CD14-positive monocyte (primary cell): ENCODE measurements around the gene RBKS. TPM values are rescaled to one million over a fixed set of nuclear protein-coding genes. Genes with fewer than 3 reads are reported as not detected.

Experiments
- DNase-seq, 3 donors: peaks; one replicate each; pipeline ENCODE4 v3.0.0-alpha.2; 2011 to 2022
- H2AFZ ChIP-seq: 2 replicates; pipeline ENCODE4 v1.6.0; 2012; ENCODE audit warnings: mild to moderate bottlenecking, low read depth, low read length, inconsistent platforms; ENCODE audit not compliant: insufficient read depth, poor library complexity, severe bottlenecking
- H3K27ac ChIP-seq, 2 donors: 1 replicate in 1 of 2; 2 replicates in 1 of 2; pipeline ENCODE4 v1.5.1; 2012 to 2013; ENCODE audit warnings: low read length in 2 of 2, control low read depth in 1 of 2, inconsistent platforms in 1 of 2, low read depth in 1 of 2, mild to moderate bottlenecking in 1 of 2
- H3K27me3 ChIP-seq, 2 donors: one replicate each; pipeline versions ENCODE4 v1.6.0 to v1.6.1; 2011 to 2013; ENCODE audit warnings: low read length in 2 of 2; ENCODE audit not compliant: control insufficient read depth in 2 of 2, insufficient read depth in 2 of 2
- H3K36me3 ChIP-seq, 2 donors: replicated peaks in 1 of 2; 1 replicate in 1 of 2; 2 replicates in 1 of 2; pipeline versions ENCODE4 v1.5.1 to v1.6.1; 2012 to 2013; ENCODE audit warnings: low read length in 2 of 2, control low read depth in 1 of 2, inconsistent platforms in 1 of 2, mild to moderate bottlenecking in 1 of 2; ENCODE audit not compliant: insufficient read depth in 2 of 2, control insufficient read depth in 1 of 2
- H3K4me1 ChIP-seq, 2 donors: 1 replicate in 1 of 2; 2 replicates in 1 of 2; pipeline versions ENCODE4 v1.5.1 to v1.6.1; 2012 to 2013; ENCODE audit warnings: low read length in 2 of 2, control low read depth in 1 of 2, inconsistent platforms in 1 of 2, mild to moderate bottlenecking in 1 of 2, moderate library complexity in 1 of 2; ENCODE audit not compliant: insufficient read depth in 2 of 2, control insufficient read depth in 1 of 2
- H3K4me2 ChIP-seq: replicated peaks from 2 replicates; pipeline ENCODE3; 2012; ENCODE audit warnings: low read length, moderate library complexity, mild to moderate bottlenecking; ENCODE audit not compliant: poor library complexity, severe bottlenecking; ENCODE audit errors: extremely low read depth
- H3K4me3 ChIP-seq, 3 experiments: fragments of 200-600 bp in 1 of 3; sonication (generic) in 1 of 3; replicated peaks in 1 of 3; 1 replicate in 2 of 3; 2 replicates in 1 of 3; pipeline ENCODE4 v1.5.1; 2011 to 2013; ENCODE audit warnings: low read length in 3 of 3, mild to moderate bottlenecking in 3 of 3, control low read depth in 2 of 3, low read depth in 2 of 3, inconsistent platforms in 1 of 3, moderate library complexity in 1 of 3
- H3K79me2 ChIP-seq: 2 replicates; pipeline ENCODE4 v1.6.0; 2012; ENCODE audit warnings: mild to moderate bottlenecking, control low read depth, inconsistent platforms, low read length, moderate library complexity; ENCODE audit not compliant: insufficient read depth
- H3K9ac ChIP-seq: 2 replicates; pipeline ENCODE4 v1.6.0; 2017; ENCODE audit warnings: low read length, mild to moderate bottlenecking; ENCODE audit not compliant: insufficient read depth, poor library complexity, severe bottlenecking
- H3K9me3 ChIP-seq, 2 donors: replicated peaks in 1 of 2; 1 replicate in 1 of 2; 2 replicates in 1 of 2; pipeline versions ENCODE4 v1.5.1 to v1.6.1; 2012 to 2013; ENCODE audit warnings: low read length in 2 of 2, control low read depth in 1 of 2; ENCODE audit not compliant: control insufficient read depth in 1 of 2, insufficient read depth in 1 of 2
- H4K20me1 ChIP-seq: 2 replicates; pipeline ENCODE4 v1.6.0; 2012; ENCODE audit warnings: mild to moderate bottlenecking, low read length, control low read depth, moderate library complexity; ENCODE audit not compliant: insufficient read depth
- H3K27ac Mint-ChIP-seq, 7 donors: one replicate each; pipeline ENCODE4 v1.8.0; 2020; ENCODE audit warnings: mild to moderate bottlenecking in 7 of 7, mixed read lengths in 7 of 7, moderate library complexity in 6 of 7, inconsistent platforms in 2 of 7
- H3K27me3 Mint-ChIP-seq, 3 donors: one replicate each; pipeline ENCODE4 v1.8.0; 2021 to 2022; ENCODE audit warnings: low read depth in 3 of 3, mild to moderate bottlenecking in 3 of 3, mixed read lengths in 3 of 3, moderate library complexity in 3 of 3, inconsistent platforms in 1 of 3
- H3K36me3 Mint-ChIP-seq, 2 donors: one replicate each; pipeline ENCODE4 v1.8.0; 2020; ENCODE audit warnings: mixed read lengths in 2 of 2, inconsistent platforms in 1 of 2, mild to moderate bottlenecking in 1 of 2
- H3K4me1 Mint-ChIP-seq: one replicate; pipeline ENCODE4 v1.8.0; 2020; ENCODE audit warnings: mild to moderate bottlenecking, mixed read lengths
- H3K4me3 Mint-ChIP-seq, 2 donors: one replicate each; pipeline ENCODE4 v1.8.0; 2020; ENCODE audit warnings: mild to moderate bottlenecking in 2 of 2, mixed read lengths in 2 of 2, moderate library complexity in 1 of 2
- H3K9me3 Mint-ChIP-seq, 7 donors: one replicate each; pipeline ENCODE4 v1.8.0; 2020 to 2022; ENCODE audit warnings: mixed read lengths in 7 of 7, mild to moderate bottlenecking in 6 of 7, moderate library complexity in 6 of 7, inconsistent platforms in 2 of 7
- WGBS: methylation state at CpG from one replicate; pipeline ENCODE4 v1.1.5; 2013; ENCODE audit warnings: missing lambda C conversion rate; ENCODE audit not compliant: insufficient coverage; 5-methylcytosine and 5-hydroxymethylcytosine counted together
- intact Hi-C, 2 donors: fragments of 100-400 bp; cut with micrococcal nuclease; formaldehyde crosslinking; loops; one replicate each; pipeline versions ENCODE4 v1.15.0 to v1.15.1; 2023
- polyA plus RNA-seq, 3 donors: library from polyadenylated mRNA; depleted of rRNA in 1 of 3; unstranded in 2 of 3; stranded (reverse) in 1 of 3; fragments of 300-500 nt in 2 of 3; fragments of >200 nt in 1 of 3; fragmentation: Illumina TruSeq in 2 of 3; gene quantifications; 1 replicate in 2 of 3; 2 replicates in 1 of 3; pipeline ENCODE4 v1.2.3, GENCODE V29; 2012 to 2021
- TF ChIP-seq, protein P1 (sequence below): fragments of 200-600 bp; IDR thresholded peaks from one replicate; pipeline ENCODE4 v1.8.0; 2022; ENCODE audit warnings: antibody characterized with exemption, mild to moderate bottlenecking

RBKS gene
- polyA plus RNA-seq, 3 donors: 3.9 to 39.1 (median 4.3) TPM

DNA sequence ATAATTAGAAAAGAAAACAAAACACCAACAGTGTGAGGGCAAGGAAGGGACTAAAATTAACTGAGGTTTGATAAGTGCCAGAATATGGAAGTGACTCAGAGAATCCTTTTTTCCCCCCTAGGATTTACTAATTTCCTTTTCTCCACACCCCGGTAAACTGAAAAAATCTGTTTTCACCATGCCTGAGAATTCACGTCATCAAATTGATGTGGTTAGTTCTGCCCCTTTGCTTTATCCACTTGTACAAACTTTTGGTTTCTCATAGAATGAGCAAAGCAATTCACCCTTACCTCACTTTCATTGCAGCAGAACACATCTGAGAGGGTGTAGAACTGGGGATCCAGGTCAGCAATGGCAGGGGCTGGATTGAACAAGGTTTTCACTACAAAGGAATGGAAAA, 57.8 kb downstream of the RBKS start:
- Mint-ChIP-seq H3K4me1 (peaks cover 72% of the 10 kb centered on the region), H3K36me3 (peaks cover 3 to 4% of the 10 kb centered on the region in 2 donors), H3K27ac (peak overlapping the region; percentile 84 to 97 (median 96)), H3K27me3 (peaks cover 0 to 2% (median 0%) of the 10 kb centered on the region in 3 donors), H3K4me3 (peak overlapping the region; percentile 39 to 59), H3K9me3 (peaks cover 3 to 13% (median 10%) of the 10 kb centered on the region in 7 donors)
- H3K9me3 ChIP-seq: no peaks in the 10 kb centered on the region
- H2AFZ ChIP-seq: peak overlapping the region; percentile 3
- H3K36me3 ChIP-seq: no peaks in the 10 kb centered on the region
- H3K4me3 ChIP-seq: peak overlapping the region in 1 of 3 experiments; percentile 72
- DNase-seq: peak; percentile 35 to 58 (median 56)
- no peaks in the 10 kb centered on the region for H4K20me1 ChIP-seq
- H3K4me2 ChIP-seq: peak overlapping the region; percentile 70
- TF ChIP-seq, protein P1, sequence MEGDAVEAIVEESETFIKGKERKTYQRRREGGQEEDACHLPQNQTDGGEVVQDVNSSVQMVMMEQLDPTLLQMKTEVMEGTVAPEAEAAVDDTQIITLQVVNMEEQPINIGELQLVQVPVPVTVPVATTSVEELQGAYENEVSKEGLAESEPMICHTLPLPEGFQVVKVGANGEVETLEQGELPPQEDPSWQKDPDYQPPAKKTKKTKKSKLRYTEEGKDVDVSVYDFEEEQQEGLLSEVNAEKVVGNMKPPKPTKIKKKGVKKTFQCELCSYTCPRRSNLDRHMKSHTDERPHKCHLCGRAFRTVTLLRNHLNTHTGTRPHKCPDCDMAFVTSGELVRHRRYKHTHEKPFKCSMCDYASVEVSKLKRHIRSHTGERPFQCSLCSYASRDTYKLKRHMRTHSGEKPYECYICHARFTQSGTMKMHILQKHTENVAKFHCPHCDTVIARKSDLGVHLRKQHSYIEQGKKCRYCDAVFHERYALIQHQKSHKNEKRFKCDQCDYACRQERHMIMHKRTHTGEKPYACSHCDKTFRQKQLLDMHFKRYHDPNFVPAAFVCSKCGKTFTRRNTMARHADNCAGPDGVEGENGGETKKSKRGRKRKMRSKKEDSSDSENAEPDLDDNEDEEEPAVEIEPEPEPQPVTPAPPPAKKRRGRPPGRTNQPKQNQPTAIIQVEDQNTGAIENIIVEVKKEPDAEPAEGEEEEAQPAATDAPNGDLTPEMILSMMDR: no peak
- intact Hi-C loops: no loop called here
- peaks cover 64 to 70% of the 10 kb centered on the region in 2 donors for H3K4me1 ChIP-seq
- no peaks in the 10 kb centered on the region for H3K27me3 ChIP-seq
- H3K9ac ChIP-seq: peak overlapping the region; percentile 54
- no CpG with 5 or more reads among the region's 2 CpGs for WGBS
- H3K79me2 ChIP-seq: no peaks in the 10 kb centered on the region
- H3K27ac ChIP-seq: peak overlapping the region; percentile 34 to 91

DNA sequence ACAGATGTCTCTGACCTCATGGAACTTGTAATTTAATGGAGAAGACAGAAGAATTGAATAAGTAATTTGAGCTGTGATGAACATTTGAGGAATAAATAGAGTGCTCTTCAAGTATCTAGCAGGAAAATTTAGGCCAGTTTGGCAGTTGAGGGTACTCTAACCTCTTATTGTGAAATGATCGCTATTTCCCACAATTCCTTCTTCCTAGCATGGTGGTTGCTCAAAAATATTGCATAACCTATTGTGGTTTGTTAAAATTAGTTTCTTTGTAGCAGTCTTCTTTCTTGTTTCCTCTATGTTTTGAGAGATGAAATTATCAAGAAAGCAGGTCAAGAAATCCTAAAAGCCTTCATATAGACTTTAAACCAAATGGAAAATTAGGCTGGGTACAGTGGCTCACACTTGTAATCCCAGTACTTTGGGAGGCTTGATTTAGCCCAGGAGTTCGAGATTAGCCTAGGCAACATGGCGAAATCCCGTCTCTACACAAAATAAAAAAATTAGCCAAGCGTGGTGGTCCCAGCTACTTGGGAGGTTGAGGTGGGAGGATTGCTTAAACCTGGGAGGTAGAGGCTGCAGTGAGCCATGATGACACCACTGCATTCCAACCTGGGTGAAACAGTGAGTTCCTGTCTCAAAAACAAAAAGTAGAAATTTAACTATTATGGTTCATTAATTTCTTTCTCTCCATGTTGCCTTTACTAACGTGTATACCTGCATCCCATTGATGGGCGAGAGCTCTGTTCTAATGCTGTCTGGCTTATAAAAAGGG, 58.7 kb downstream of the RBKS start:
- H3K4me3 Mint-ChIP-seq: peak overlapping the region; percentile 50 to 70
- Histone ChIP-seq H3K4me3 (peak overlapping the region; percentile 24 to 72 (median 56)), H3K9me3 (no peaks in the 10 kb centered on the region), H3K27ac (peak overlapping the region; percentile 86 to 91), H3K79me2 (no peaks in the 10 kb centered on the region), H3K36me3 (no peaks in the 10 kb centered on the region), H2AFZ (no peak overlapping the region), H3K4me1 (peaks cover 73 to 79% of the 10 kb centered on the region in 2 donors), H3K27me3 (no peaks in the 10 kb centered on the region), H4K20me1 (no peaks in the 10 kb centered on the region), H3K9ac (peak overlapping the region; percentile 54), H3K4me2 (peak overlapping the region; percentile 70)
- TF ChIP-seq, protein P1: no peak
- H3K36me3 Mint-ChIP-seq: peaks cover 3% of the 10 kb centered on the region in 2 donors
- WGBS: no CpG with 5 or more reads among the region's 7 CpGs
- peaks cover 3 to 8% (median 5%) of the 10 kb centered on the region in 7 donors for H3K9me3 Mint-ChIP-seq
- intact Hi-C loops: no loop called here
- peak; percentile 51 to 91 (median 75) for DNase-seq
- peaks cover 0 to 2% (median 0%) of the 10 kb centered on the region in 3 donors for H3K27me3 Mint-ChIP-seq
- peaks cover 81% of the 10 kb centered on the region for H3K4me1 Mint-ChIP-seq
- peak overlapping the region; percentile 84 to 97 (median 96) for H3K27ac Mint-ChIP-seq
